NCI-H526 treated with DMSO at 0.1 percent for 48 hours (cell line): Measurements from ENCODE around the gene HINT3.
"Not testable (repeated sequence)": the region's sequence is repeated elsewhere in the genome, so short reads cannot be mapped to it uniquely, and the experiment has no call there.

ENCODE experiments used
- DNase-seq: peaks from one replicate; lab custom pipeline; 2025; lab: John Stamatoyannopoulos, UW

Gene HINT3

GRCh38 chr6:125940247-125941041, 16.1 kb upstream of the HINT3 start:
- DNase-seq = no peak

- DNase-seq = no peak
Measured at GRCh38 chr6:125942672-125943527, 13.7 kb upstream of the HINT3 start.

- no peak for DNase-seq
Measured at GRCh38 chr6:125943528-125944433, 12.8 kb upstream of the HINT3 start.

GRCh38 chr6:125944434-125944816, 12.1 kb upstream of the HINT3 start:
- DNase-seq = no peak

GRCh38 chr6:125944896-125945295, 11.7 kb upstream of the HINT3 start:
- DNase-seq = no peak

- DNase-seq = no peak
Measured at GRCh38 chr6:125945378-125946141, 11.0 kb upstream of the HINT3 start.

GRCh38 chr6:125947615-125948014, 9.0 kb upstream of the HINT3 start:
- no peak for DNase-seq

GRCh38 chr6:125948455-125948854, 8.1 kb upstream of the HINT3 start:
- no peak for DNase-seq

- no peak for DNase-seq
Measured at GRCh38 chr6:125949069-125949468, 7.5 kb upstream of the HINT3 start.

GRCh38 chr6:125950293-125950692, 6.3 kb upstream of the HINT3 start:
- DNase-seq = no peak

GRCh38 chr6:125950716-125951115, 5.9 kb upstream of the HINT3 start:
- DNase-seq = not testable (repeated sequence)

GRCh38 chr6:125951323-125951722, 5.2 kb upstream of the HINT3 start:
- no peak for DNase-seq

- no peak for DNase-seq
Measured at GRCh38 chr6:125952764-125953501, 3.6 kb upstream of the HINT3 start.

GRCh38 chr6:125953502-125953875, 3.1 kb upstream of the HINT3 start:
- peak; percentile 52 for DNase-seq

GRCh38 chr6:125954735-125955339, 1.7 kb upstream of the HINT3 start:
- DNase-seq = no peak

- DNase-seq = no peak
Measured at GRCh38 chr6:125955973-125956372, 597 bp upstream of the HINT3 start.

GRCh38 chr6:125957391-125957693, 772 bp downstream of the HINT3 start:
- DNase-seq = no peak

- DNase-seq = peak; percentile 17
Measured at GRCh38 chr6:125957845-125958244, 1.3 kb downstream of the HINT3 start.

- no peak for DNase-seq
Measured at GRCh38 chr6:125959041-125959440, 2.5 kb downstream of the HINT3 start.

GRCh38 chr6:125961117-125961516, 4.5 kb downstream of the HINT3 start:
- no peak for DNase-seq
